ENCODE measurements around the gene PIGBOS1.
"Not testable (repeated sequence)": the region's sequence is repeated elsewhere in the genome, so short reads cannot be mapped to it uniquely, and the experiment has no call there.

The PIGBOS1 gene

GRCh38 chr15:55334997-55335396, 16.1 kb upstream of the PIGBOS1 start:
- no peak for DNase-seq (ENCODE audit: low read depth)
- TF ChIP-seq, protein P1, sequence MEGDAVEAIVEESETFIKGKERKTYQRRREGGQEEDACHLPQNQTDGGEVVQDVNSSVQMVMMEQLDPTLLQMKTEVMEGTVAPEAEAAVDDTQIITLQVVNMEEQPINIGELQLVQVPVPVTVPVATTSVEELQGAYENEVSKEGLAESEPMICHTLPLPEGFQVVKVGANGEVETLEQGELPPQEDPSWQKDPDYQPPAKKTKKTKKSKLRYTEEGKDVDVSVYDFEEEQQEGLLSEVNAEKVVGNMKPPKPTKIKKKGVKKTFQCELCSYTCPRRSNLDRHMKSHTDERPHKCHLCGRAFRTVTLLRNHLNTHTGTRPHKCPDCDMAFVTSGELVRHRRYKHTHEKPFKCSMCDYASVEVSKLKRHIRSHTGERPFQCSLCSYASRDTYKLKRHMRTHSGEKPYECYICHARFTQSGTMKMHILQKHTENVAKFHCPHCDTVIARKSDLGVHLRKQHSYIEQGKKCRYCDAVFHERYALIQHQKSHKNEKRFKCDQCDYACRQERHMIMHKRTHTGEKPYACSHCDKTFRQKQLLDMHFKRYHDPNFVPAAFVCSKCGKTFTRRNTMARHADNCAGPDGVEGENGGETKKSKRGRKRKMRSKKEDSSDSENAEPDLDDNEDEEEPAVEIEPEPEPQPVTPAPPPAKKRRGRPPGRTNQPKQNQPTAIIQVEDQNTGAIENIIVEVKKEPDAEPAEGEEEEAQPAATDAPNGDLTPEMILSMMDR (conservative IDR thresholded peaks at IDR 0.05; ENCODE audit: low read length) = no peak
- no peak overlapping the region for H3K4me3 ChIP-seq (ENCODE audit: low read length)

DNA sequence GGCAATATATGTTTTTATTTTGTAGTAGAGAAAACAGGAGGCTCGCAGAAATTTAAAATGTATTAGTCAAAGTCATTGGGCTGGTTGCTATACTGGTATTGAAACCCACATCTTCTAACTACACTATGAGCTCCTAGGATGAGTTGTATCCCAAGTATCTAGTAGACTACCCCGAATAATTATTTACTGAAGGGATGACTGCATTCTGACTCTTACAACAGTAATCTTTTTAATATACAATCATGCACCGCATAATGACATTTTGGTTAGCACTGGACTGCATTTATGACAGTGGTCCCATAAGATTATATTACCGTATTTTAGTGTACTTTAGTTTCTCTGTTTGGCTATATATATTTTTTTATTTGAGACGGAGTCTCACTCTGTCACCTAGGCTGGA, 15.4 kb upstream of the PIGBOS1 start:
- TF ChIP-seq, protein P1 (conservative IDR thresholded peaks at IDR 0.05; ENCODE audit: low read length) = no peak
- H3K4me3 ChIP-seq (ENCODE audit: low read length) = no peak overlapping the region
- no peak for DNase-seq (ENCODE audit: low read depth)

- H3K4me3 ChIP-seq (ENCODE audit: low read length) = no peak overlapping the region
- TF ChIP-seq, protein P1 (conservative IDR thresholded peaks at IDR 0.05; ENCODE audit: low read length) = no peak
- no peak for DNase-seq (ENCODE audit: low read depth)
Measured at GRCh38 chr15:55327387-55327786, 8.5 kb upstream of the PIGBOS1 start.

DNA sequence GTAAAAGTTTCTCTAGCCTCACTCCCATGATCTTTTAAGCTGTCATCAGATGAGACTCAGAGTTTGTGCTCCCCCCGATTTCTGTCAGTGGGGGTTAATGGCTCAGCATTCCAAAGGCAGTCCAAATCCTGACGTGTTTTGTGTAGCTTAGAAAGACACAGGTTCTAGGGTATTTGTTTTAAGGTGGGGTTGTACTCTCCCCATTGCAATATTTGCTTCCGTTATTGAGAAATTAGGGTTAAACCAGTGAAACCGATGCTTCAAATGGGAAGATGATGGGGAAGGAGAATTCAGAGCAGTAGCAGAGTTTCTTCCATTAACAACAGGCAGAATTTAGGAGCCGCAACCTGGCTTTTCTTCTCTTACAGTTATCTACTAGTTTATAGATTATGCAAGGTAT, 3.5 kb upstream of the PIGBOS1 start:
- no peak overlapping the region for H3K4me3 ChIP-seq (ENCODE audit: low read length)
- no peak for DNase-seq (ENCODE audit: low read depth)
- TF ChIP-seq, protein P1 (conservative IDR thresholded peaks at IDR 0.05; ENCODE audit: low read length) = no peak

- H3K4me3 ChIP-seq (ENCODE audit: low read length) = no peak overlapping the region
- no peak for DNase-seq (ENCODE audit: low read depth)
- TF ChIP-seq, protein P1 (conservative IDR thresholded peaks at IDR 0.05; ENCODE audit: low read length) = no peak
Measured at GRCh38 chr15:55320963-55321362, 2.0 kb upstream of the PIGBOS1 start.

- TF ChIP-seq, protein P1 (conservative IDR thresholded peaks at IDR 0.05; ENCODE audit: low read length) = no peak
- DNase-seq (ENCODE audit: low read depth) = peak; percentile 17
- H3K4me3 ChIP-seq (ENCODE audit: low read length) = peak overlapping the region; percentile 97
Measured at GRCh38 chr15:55320238-55320550, 1.3 kb upstream of the PIGBOS1 start.

DNA sequence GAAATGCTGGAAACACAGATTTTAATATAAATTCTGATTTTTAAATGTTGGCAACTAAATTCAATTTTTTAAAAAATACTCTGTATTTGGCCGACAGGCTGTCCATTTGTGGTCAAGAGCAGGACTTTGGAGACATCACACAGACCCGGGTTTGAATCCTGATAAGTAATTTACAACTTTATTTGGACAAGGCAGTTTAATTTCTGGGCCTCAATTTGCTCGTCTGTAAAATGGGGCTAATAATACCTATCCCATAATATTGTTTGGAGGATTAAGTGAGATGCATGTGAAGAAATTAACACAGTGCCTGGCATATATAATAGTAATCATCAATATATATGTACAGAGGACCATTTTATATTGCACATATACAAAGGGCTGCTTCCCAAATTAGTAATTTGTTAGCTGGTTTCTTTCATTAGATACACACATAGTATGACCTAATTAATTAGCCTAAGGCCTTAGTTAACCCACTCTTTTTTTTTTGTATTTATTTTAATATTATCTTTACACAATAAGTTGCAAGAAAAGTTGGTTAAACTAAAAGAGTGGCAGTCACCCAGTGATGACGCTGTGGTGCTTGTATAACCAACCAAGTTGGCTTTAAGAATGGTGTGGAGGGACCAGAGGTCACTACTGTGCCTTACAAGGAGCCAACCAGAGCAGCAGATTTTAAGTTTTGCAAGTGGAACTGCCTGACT, 764 bp upstream of the PIGBOS1 start:
- peak; percentile 53 for DNase-seq (ENCODE audit: low read depth)
- TF ChIP-seq, protein P1 (conservative IDR thresholded peaks at IDR 0.05; ENCODE audit: low read length) = no peak
- peak overlapping the region; percentile 97 for H3K4me3 ChIP-seq (ENCODE audit: low read length)

DNA sequence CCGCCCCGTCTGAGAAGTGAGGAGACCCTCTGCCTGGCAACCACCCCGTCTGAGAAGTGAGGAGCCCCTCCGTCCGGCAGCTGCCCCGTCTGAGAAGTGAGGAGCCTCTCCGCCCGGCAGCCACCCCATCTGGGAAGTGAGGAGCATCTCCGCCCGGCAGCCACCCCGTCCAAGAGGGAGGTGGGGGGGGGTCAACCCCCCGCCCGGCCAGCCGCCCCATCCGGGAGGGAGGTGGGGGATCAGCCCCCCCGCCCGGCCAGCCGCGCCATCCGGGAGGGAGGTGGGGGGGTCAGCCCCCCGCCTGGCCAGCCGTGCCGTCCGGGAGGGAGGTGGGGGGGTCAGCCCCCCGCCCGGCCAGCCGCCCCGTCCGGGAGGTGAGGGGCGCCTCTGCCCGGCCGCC, 16.1 kb downstream of the PIGBOS1 start:
- DNase-seq (ENCODE audit: low read depth); H3K4me3 ChIP-seq (ENCODE audit: low read length): not testable (repeated sequence)

Data from AG10803 (cell line).